ENCODE measurements around the gene OR2V2. TPM values are rescaled to one million over a fixed set of nuclear protein-coding genes. Genes with fewer than 3 reads are reported as not detected.
A peak's percentile ranks its signal among the peaks of the same experiment; 100 is the strongest.
"Not testable (repeated sequence)": the region's sequence is repeated elsewhere in the genome, so short reads cannot be mapped to it uniquely, and the experiment has no call there.

OR2V2 gene, protein sequence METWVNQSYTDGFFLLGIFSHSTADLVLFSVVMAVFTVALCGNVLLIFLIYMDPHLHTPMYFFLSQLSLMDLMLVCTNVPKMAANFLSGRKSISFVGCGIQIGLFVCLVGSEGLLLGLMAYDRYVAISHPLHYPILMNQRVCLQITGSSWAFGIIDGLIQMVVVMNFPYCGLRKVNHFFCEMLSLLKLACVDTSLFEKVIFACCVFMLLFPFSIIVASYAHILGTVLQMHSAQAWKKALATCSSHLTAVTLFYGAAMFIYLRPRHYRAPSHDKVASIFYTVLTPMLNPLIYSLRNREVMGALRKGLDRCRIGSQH
- not detected for total RNA-seq
- long read RNA-seq, donor 1, result 0 reads
- long read RNA-seq, donor 2, result 0 reads

DNA sequence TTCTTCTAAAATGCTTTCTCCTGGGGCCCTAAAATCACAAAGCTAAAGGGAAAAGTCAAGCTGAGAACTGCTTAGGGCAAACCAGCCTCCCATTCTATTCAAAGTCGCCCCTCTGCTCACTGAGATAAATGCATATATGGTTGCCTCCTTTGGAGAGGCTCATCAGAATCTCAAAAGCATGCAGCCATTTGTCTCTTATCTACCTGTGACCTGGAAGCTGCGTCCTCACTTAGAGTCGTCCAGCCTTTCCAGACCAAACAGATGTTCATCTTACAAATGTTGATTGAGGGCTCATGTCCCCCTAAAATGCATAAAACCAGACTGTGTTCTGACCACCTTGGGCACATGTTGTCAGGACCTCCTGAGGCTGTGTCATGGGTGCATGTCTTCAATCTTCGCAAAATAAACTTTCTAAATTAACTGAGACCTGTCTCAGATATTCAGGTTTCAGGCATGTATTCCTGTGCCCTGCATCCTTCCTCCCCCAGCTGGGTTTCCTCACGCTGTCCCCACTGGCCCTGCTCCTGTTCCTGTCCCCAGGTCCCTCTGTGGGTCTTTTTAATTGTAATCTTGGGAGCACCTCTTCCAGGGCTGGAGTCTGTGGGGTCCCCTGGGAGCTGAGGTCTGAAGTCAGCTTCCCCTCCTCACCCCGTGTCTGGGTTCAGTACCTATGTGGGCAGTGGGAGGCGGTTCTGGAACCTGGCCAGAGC is at the start of gene OR2V2:
Gene OR2V2, plus strand, starts transcription at position 660 of the 710 bp plus-strand sequence. CDS start 7,357 bp downstream, outside the sequence.
- intact Hi-C loops (cut with DNase I); DNase-seq (ENCODE audit: low spot score): not testable (repeated sequence)

DNA sequence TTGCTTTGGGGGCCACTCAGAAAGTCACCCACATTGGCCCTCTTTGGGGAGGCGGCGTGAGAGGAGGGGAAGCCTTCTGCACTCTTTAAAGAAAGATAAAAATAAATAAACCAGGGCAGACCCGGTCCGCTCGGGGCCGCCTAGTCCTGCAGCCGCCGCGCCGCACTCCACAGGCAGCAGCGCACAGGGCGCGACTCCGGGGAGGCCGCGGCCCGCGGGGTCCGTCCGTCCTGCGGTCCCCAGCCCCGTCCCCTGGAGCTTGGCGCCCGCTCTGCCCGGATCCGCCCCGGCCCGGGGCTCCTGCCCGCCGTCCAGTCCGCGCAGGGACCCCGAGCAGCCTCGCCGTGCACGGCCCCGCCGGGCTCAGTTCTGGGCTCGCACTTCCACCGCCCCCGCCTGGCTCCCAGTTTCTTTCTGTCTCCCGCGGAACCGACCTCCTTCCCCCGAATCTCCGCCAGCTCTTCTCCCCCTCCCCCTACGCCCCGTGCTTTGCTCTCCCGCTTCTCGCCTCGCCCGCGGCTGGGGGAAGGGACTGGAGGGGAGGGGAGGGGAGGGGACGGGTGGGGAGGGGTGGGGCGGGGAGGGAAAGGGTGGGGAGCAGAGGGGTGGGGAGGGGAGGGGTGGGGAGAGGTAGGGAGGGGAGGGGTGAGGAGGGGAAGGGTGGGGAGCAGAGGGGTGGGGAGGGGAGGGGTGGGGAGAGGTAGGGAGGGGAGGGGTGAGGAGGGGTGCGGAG is 49.5 kb upstream of the OR2V2 start:
- intact Hi-C loops (cut with DNase I); DNase-seq (ENCODE audit: low spot score): not testable (repeated sequence)

DNA sequence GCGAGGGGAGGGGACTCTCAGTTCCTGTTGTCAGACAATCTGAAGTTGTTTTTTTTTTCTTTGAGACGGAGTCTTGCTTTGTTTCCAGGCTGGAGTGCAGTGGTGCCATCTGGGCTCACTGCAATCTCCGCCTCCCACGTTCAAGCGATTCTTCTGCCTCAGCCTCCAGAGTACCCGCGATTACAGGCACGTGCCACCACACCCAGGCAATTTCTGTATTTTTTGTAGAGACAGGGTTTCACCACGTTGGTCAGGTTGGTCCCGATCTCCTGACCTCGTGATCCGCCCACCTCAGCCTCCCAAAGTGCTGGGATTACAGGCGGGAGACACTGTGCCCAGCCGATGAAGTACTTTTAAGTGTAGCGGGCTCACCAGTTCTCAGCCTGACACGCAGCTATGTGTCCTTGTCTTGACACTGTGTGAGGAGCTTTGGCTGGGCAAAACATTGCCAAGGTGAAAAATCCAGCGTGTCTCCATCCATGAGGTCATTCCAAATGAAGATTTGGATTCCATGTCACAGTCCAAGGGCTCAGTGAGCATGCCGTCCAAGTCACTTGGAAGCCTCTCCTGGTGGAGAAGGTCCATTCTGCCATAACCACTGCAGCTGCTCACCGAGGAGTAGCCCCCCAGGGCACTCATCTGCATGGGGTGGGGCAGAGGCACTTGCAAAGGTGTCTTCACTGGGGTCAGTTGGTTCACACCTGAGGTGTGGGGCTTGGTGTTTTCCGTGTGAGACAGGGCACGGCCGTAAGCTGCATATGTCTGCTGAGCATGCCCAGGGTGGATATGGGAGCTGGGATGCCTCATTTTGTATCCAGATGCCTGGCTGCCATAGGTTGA is 48.4 kb upstream of the OR2V2 start:
- intact Hi-C loops (cut with DNase I), result no loop called here
- DNase-seq (ENCODE audit: low spot score), result no peak

DNA sequence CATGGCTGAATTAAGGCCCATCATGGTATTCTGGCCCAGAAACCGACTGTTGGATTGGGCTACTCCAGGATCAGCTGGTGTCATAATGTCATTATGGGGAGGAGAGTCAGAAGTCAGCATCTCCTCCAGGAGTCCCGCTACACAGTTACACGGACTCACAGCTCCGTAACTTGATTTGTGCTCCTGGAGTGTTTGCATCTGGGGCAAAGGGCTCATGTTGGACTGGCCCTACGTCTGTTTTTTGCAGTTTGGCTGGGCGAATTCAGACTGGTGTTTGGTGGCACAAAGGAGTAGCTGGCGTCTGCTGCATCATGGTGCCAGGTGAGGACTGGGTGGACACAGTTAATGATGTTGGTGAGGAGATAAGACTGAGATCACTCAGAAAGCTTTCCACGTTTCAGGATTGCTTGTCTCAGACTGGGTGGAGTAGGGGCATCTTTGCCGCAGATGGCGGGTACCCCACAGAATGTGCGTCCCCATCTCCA is 47.7 kb upstream of the OR2V2 start:
- DNase-seq (ENCODE audit: low spot score), result no peak
- intact Hi-C loops (cut with DNase I), result no loop called here

DNA sequence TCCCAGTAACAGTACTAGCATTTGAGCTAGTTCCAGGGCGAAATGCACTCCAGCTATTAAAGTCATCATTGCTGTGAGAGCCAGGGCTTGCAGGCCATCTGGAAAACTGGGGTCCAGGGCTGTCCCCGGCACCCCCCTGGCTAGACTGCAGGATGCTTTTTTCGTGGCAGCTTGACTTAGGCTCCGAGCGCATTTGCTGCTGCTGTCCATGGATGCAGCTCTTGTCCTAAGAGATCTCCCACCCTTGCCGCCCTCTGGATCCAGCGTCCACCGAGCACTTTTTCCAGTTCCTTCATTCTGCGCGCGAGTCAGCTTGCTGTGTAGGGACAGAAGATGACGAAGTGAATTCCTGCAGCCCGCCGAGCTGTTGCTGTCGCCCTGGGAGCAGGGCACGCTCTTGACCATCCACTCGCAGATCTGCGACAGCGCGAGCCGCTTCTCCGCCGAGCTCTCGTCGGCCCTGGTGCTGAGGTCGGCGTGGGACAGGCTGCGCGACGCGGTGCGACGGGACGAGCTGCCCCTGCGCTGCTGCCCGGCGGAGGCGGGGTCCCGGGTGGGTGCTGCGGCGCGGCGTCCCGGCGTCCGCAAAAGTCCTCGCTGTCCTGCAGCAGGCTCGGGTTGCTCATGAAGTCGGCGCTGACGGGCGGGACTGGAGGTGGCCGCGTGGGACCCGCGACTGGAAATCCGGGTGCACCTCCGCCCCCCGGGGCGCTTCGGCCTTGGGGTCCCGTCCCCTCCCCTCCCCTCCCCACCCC is 47.1 kb upstream of the OR2V2 start:
- intact Hi-C loops (cut with DNase I), result no loop called here
- no peak for DNase-seq (ENCODE audit: low spot score)

DNA sequence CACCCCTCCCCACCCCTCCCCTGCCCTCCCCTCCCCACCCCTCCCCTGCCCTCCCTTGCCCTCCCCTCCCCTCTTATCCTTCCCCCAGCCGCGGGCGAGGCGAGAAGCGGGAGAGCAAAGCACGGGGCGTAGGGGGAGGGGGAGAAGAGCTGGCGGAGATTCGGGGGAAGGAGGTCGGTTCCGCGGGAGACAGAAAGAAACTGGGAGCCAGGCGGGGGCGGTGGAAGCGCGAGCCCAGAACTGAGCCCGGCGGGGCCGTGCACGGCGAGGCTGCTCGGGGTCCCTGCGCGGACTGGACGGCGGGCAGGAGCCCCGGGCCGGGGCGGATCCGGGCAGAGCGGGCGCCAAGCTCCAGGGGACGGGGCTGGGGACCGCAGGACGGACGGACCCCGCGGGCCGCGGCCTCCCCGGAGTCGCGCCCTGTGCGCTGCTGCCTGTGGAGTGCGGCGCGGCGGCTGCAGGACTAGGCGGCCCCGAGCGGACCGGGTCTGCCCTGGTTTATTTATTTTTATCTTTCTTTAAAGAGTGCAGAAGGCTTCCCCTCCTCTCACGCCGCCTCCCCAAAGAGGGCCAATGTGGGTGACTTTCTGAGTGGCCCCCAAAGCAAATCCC is 46.2 kb upstream of the OR2V2 start:
- intact Hi-C loops (cut with DNase I); DNase-seq (ENCODE audit: low spot score): not testable (repeated sequence)

GRCh38 chr5:181101930-181102674 is 45.3 kb upstream of the OR2V2 start:
- intact Hi-C loops (cut with DNase I); DNase-seq (ENCODE audit: low spot score): not testable (repeated sequence)

- intact Hi-C loops (cut with DNase I); DNase-seq (ENCODE audit: low spot score): not testable (repeated sequence)
These were observed 43.2 kb upstream of the OR2V2 start for GRCh38 chr5:181104259-181104568.

GRCh38 chr5:181104606-181105390 is 42.6 kb upstream of the OR2V2 start:
- DNase-seq (ENCODE audit: low spot score); intact Hi-C loops (cut with DNase I): not testable (repeated sequence)

GRCh38 chr5:181105391-181106025 is 41.9 kb upstream of the OR2V2 start:
- intact Hi-C loops (cut with DNase I), result no loop called here
- DNase-seq (ENCODE audit: low spot score), result no peak

- DNase-seq (ENCODE audit: low spot score), result no peak
- intact Hi-C loops (cut with DNase I), result no loop called here
These were observed 39.7 kb upstream of the OR2V2 start for GRCh38 chr5:181107699-181108098.

GRCh38 chr5:181108578-181109165 is 38.7 kb upstream of the OR2V2 start:
- intact Hi-C loops (cut with DNase I), result no loop called here
- no peak for DNase-seq (ENCODE audit: low spot score)

DNA sequence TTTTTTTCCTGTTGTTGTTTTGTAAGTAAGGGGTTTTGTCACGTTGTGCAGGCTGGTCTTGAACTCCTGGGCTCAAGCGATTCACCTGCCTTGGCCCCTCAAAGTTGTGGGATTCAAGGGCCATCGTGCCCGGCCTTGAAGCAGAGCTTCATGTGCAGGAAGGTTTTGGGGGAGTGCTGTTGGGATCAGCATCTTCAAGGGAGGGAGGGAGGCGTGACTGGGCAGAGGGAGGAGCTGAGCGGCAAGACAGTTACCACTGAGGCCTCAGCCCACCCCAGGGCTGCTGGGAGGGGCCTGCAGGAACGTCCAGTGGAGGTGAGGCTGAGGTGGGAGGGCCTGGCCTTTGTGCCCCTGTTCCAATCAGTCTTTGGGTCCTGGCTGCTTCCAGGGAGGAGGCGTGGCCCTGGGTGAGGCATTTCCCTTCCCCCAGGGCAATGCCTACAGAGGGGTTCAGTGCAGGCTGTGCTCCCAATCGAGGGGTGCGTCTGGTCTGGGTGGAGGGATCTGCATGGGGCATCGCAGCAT is 37.8 kb upstream of the OR2V2 start:
- intact Hi-C loops (cut with DNase I), result no loop called here
- peak; percentile 73 for DNase-seq (ENCODE audit: low spot score)

DNA sequence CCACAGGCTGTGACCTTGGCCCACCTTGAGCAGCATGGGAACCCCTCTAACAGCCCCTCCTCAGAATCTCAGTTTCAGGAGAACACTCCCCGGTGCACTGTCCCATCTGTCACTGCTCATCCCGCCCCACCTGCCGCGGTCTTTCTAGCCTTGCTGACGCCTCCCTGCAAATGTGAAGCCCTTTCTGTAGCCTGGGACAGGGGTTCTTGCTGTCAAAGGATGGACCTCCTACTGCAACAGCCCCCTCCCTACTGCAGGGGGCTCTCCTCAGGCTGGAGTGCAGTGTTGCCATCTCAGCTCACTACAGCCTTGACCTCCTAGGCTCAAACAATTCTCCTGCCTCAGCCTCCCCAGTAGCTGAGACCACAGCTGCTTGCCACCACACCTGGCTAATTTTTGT is 36.4 kb upstream of the OR2V2 start:
- no peak for DNase-seq (ENCODE audit: low spot score)
- intact Hi-C loops (cut with DNase I), result no loop called here

- DNase-seq (ENCODE audit: low spot score), result no peak
- intact Hi-C loops (cut with DNase I), result no loop called here
These were observed 34.9 kb upstream of the OR2V2 start for GRCh38 chr5:181112476-181112875.

DNA sequence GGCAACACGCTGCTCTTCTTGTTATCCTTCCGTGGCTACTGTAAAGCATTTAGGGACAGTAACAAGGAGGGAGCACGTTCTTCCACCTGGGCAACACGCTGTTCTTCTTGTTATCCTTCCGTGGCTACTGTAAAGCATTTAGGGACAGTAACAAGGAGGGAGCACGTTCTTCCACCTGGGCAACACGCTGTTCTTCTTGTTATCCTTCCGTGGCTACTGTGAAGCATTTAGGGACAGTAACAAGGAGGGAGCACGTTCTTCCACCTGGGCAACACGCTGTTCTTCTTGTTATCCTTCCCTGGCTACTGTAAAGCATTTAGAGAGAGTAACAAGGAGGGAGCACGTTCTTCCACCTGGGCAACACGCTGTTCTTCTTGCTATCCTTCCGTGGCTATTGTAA is 33.8 kb upstream of the OR2V2 start:
- intact Hi-C loops (cut with DNase I); DNase-seq (ENCODE audit: low spot score): not testable (repeated sequence)

All from posterior vena cava (tissue), 2 donors.